ENCODE measurements around the gene JAZF1. TPM values are rescaled to one million over a fixed set of nuclear protein-coding genes. Genes with fewer than 3 reads are reported as not detected.

Gene JAZF1
- total RNA-seq, 4 donors from 2014 or later = 29.3 to 33.8 (median 30.1) TPM

GRCh38 chr7:27992755-27993493, 187.7 kb downstream of the JAZF1 start:
- Histone ChIP-seq H3K9me3 (no peaks in the 10 kb centered on the region), H3K27ac (replicated peaks in 1 of 4) (no peak overlapping the region), H3K4me3 (no peak overlapping the region), H3K4me1 (peaks cover 19 to 48% (median 42%) of the 10 kb centered on the region in 4 donors), H3K27me3 (no peaks in the 10 kb centered on the region), H3K36me3 (no peaks in the 10 kb centered on the region)
- whole genome bisulfite sequencing = 65% methylated on average over 8 of the region's 8 CpGs
- DNase-seq (ENCODE audit: extremely low spot score) = no peak
- TF ChIP-seq POLR2A (IDR thresholded peaks at IDR 0.05; ENCODE audit: low read depth) = no peak
- TF ChIP-seq POLR2AphosphoS5 (IDR thresholded peaks at IDR 0.05) = no peak
- TF ChIP-seq CTCF (IDR thresholded peaks at IDR 0.05) = no peak
- no peak for TF ChIP-seq EP300 (IDR thresholded peaks at IDR 0.05)
- intact Hi-C loops (cut with DNase I) = no loop called here

GRCh38 chr7:27992097-27992496, 188.5 kb downstream of the JAZF1 start:
- TF ChIP-seq CTCF (IDR thresholded peaks at IDR 0.05) = no peak
- no peak for TF ChIP-seq POLR2A (IDR thresholded peaks at IDR 0.05; ENCODE audit: low read depth)
- TF ChIP-seq EP300 (IDR thresholded peaks at IDR 0.05) = no peak
- no peak for TF ChIP-seq POLR2AphosphoS5 (IDR thresholded peaks at IDR 0.05)
- WGBS = 71% methylated on average over 4 of the region's 4 CpGs
- no peak overlapping the region for H3K4me3 ChIP-seq
- no peak for DNase-seq (ENCODE audit: extremely low spot score)
- H3K36me3 ChIP-seq = no peaks in the 10 kb centered on the region
- H3K27ac ChIP-seq (replicated peaks in 1 of 4) = no peak overlapping the region
- H3K27me3 ChIP-seq = no peaks in the 10 kb centered on the region
- peaks cover 19 to 44% (median 42%) of the 10 kb centered on the region in 4 donors for H3K4me1 ChIP-seq
- H3K9me3 ChIP-seq = no peaks in the 10 kb centered on the region
- intact Hi-C loops (cut with DNase I) = no loop called here

GRCh38 chr7:27991006-27991528, 189.5 kb downstream of the JAZF1 start:
- Histone ChIP-seq H3K4me1 (peaks cover 19 to 44% (median 42%) of the 10 kb centered on the region in 4 donors), H3K27me3 (no peaks in the 10 kb centered on the region), H3K27ac (replicated peaks in 1 of 4) (no peak overlapping the region), H3K36me3 (no peaks in the 10 kb centered on the region), H3K9me3 (no peaks in the 10 kb centered on the region), H3K4me3 (no peak overlapping the region)
- intact Hi-C loops (cut with DNase I) = no loop called here
- no peak for DNase-seq (ENCODE audit: extremely low spot score)
- TF ChIP-seq POLR2A (IDR thresholded peaks at IDR 0.05; ENCODE audit: low read depth) (no peak), EP300 (IDR thresholded peaks at IDR 0.05) (no peak), CTCF (IDR thresholded peaks at IDR 0.05) (no peak), POLR2AphosphoS5 (IDR thresholded peaks at IDR 0.05) (no peak)

GRCh38 chr7:27976531-27976930, 204.1 kb downstream of the JAZF1 start:
- WGBS = 96% methylated on average over 1 of the region's 1 CpG
- no peak overlapping the region for H3K27ac ChIP-seq (replicated peaks in 1 of 4)
- H3K36me3 ChIP-seq = no peaks in the 10 kb centered on the region
- DNase-seq (ENCODE audit: extremely low spot score) = no peak
- no peak for TF ChIP-seq POLR2A (IDR thresholded peaks at IDR 0.05; ENCODE audit: low read depth)
- TF ChIP-seq POLR2AphosphoS5 (IDR thresholded peaks at IDR 0.05) = no peak
- TF ChIP-seq EP300 (IDR thresholded peaks at IDR 0.05) = no peak
- TF ChIP-seq CTCF (IDR thresholded peaks at IDR 0.05) = no peak
- H3K4me3 ChIP-seq = no peak overlapping the region
- no peaks in the 10 kb centered on the region for H3K27me3 ChIP-seq
- intact Hi-C loops (cut with DNase I) = no loop called here
- H3K4me1 ChIP-seq = no peaks in the 10 kb centered on the region
- peaks cover 0 to 6% (median 0%) of the 10 kb centered on the region in 4 donors for H3K9me3 ChIP-seq
